Nucleus accumbens (tissue), 56 donors: ENCODE data around the gene CDK8.
"Not testable (repeated sequence)": the region's sequence is repeated elsewhere in the genome, so short reads cannot be mapped to it uniquely, and the experiment has no call there.

ENCODE experiments used
- DNase-seq, 56 donors: peaks; one replicate each; lab custom pipeline; 2025; lab: John Stamatoyannopoulos, UW

Gene CDK8

GRCh38 chr13:26252006-26252405 lies 1.9 kb upstream of the CDK8 start:
- not testable (repeated sequence) for DNase-seq

GRCh38 chr13:26253262-26253786 lies 605 bp upstream of the CDK8 start:
- no peak for DNase-seq

- peak in 43 of 56 donors; percentile 2 to 57 (median 39) for DNase-seq
Measured at GRCh38 chr13:26254583-26255111, 718 bp downstream of the CDK8 start.

- peak in 3 of 56 donors; percentile 3 to 11 (median 8) for DNase-seq
Measured at GRCh38 chr13:26255115-26255514, 1.2 kb downstream of the CDK8 start.

GRCh38 chr13:26255691-26256277 lies 1.9 kb downstream of the CDK8 start:
- DNase-seq, result no peak

GRCh38 chr13:26257049-26257448 lies 3.1 kb downstream of the CDK8 start:
- no peak for DNase-seq

GRCh38 chr13:26259634-26260033 lies 5.7 kb downstream of the CDK8 start:
- no peak for DNase-seq

GRCh38 chr13:26262156-26262555 lies 8.2 kb downstream of the CDK8 start:
- DNase-seq, result no peak

GRCh38 chr13:26266311-26266710 lies 12.4 kb downstream of the CDK8 start:
- no peak for DNase-seq

GRCh38 chr13:26270707-26271106 lies 16.8 kb downstream of the CDK8 start:
- no peak for DNase-seq

GRCh38 chr13:26272621-26273020 lies 18.7 kb downstream of the CDK8 start:
- no peak for DNase-seq

- no peak for DNase-seq
Measured at GRCh38 chr13:26280295-26280694, 26.4 kb downstream of the CDK8 start.

- DNase-seq, result no peak
Measured at GRCh38 chr13:26280822-26281221, 26.9 kb downstream of the CDK8 start.

- not testable (repeated sequence) for DNase-seq
Measured at GRCh38 chr13:26285911-26286310, 32.0 kb downstream of the CDK8 start.

GRCh38 chr13:26288838-26289237 lies 34.9 kb downstream of the CDK8 start:
- not testable (repeated sequence) for DNase-seq

GRCh38 chr13:26295812-26296211 lies 41.9 kb downstream of the CDK8 start:
- no peak for DNase-seq

- DNase-seq, result peak in 1 of 56 donors; percentile 1
Measured at GRCh38 chr13:26299168-26299750, 45.3 kb downstream of the CDK8 start.

- no peak for DNase-seq
Measured at GRCh38 chr13:26300140-26300539, 46.2 kb downstream of the CDK8 start.

GRCh38 chr13:26305676-26306075 lies 51.7 kb downstream of the CDK8 start:
- DNase-seq, result no peak

GRCh38 chr13:26307701-26308100 lies 53.8 kb downstream of the CDK8 start:
- DNase-seq, result no peak

- no peak for DNase-seq
Measured at GRCh38 chr13:26308250-26308649, 54.3 kb downstream of the CDK8 start.

- no peak for DNase-seq
Measured at GRCh38 chr13:26308836-26309235, 54.9 kb downstream of the CDK8 start.
